Measurements from ENCODE around the gene NDUFA6.

DNA sequence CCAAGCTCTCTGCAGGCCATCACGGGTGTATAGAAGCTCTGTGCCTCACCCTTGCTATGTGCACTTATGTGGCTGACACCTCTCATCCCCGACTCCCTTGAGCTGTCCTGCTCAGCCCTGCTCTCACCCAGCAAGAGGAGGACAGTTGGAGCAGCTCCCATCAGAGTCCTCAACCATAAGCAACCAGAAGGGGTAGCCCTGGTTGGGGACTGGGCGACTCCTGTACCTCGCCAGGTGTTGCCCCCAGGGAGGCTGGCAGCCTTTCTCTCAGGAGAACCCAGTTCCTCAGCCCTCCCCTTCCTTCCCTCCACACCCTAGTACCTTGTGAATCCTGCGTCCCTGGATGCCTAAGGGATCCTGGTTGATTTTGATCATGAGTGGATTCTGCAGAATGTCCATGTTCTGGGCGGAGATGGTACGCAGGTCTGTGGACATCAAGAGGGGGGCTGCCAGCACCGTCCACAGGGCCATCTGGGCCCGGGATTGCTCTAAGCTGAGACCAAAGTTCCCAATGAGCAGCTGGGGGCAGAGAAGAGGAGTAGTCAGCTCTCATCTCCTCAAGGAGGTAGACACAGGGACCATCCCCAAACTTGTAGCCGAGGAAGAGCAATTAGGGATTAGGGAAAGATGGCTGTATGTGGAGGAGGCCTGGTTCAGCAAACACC lies 27.9 kb downstream of the NDUFA6 start:
- no peak for TF ChIP-seq BHLHE40 (IDR thresholded peaks at IDR 0.05; ENCODE audit: low read depth, low read length)
- TF ChIP-seq CTCF (IDR thresholded peaks at IDR 0.05), result no peak
- no peak for TF ChIP-seq EP300 (IDR thresholded peaks at IDR 0.05)
- no peak for TF ChIP-seq HMGXB4 (CRISPR knock-in tag; IDR thresholded peaks at IDR 0.05; ENCODE audit: borderline replicate concordance)
- TF ChIP-seq, protein P1, sequence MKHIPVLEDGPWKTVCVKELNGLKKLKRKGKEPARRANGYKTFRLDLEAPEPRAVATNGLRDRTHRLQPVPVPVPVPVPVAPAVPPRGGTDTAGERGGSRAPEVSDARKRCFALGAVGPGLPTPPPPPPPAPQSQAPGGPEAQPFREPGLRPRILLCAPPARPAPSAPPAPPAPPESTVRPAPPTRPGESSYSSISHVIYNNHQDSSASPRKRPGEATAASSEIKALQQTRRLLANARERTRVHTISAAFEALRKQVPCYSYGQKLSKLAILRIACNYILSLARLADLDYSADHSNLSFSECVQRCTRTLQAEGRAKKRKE (CRISPR knock-in tag; IDR thresholded peaks at IDR 0.05; ENCODE audit: low read depth), result no peak
- TF ChIP-seq NFE2L2 (conservative IDR thresholded peaks at IDR 0.05; ENCODE audit: low read length), result no peak
- no peak for TF ChIP-seq CHD2 (IDR thresholded peaks at IDR 0.05; ENCODE audit: low read length, partially characterized antibody)
- TF ChIP-seq RFX5 (IDR thresholded peaks at IDR 0.05), result no peak
- no peak for TF ChIP-seq RNF2 (IDR thresholded peaks at IDR 0.05; ENCODE audit: borderline replicate concordance, low read depth)
- TF ChIP-seq, protein P2, sequence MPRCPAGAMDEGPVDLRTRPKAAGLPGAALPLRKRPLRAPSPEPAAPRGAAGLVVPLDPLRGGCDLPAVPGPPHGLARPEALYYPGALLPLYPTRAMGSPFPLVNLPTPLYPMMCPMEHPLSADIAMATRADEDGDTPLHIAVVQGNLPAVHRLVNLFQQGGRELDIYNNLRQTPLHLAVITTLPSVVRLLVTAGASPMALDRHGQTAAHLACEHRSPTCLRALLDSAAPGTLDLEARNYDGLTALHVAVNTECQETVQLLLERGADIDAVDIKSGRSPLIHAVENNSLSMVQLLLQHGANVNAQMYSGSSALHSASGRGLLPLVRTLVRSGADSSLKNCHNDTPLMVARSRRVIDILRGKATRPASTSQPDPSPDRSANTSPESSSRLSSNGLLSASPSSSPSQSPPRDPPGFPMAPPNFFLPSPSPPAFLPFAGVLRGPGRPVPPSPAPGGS (IDR thresholded peaks at IDR 0.05), result no peak
- no peak for TF ChIP-seq MAZ (IDR thresholded peaks at IDR 0.05; ENCODE audit: borderline replicate concordance, low read depth, low read length)
- TF ChIP-seq HOXB5 (CRISPR knock-in tag; IDR thresholded peaks at IDR 0.05), result no peak
- TF ChIP-seq, protein P3, sequence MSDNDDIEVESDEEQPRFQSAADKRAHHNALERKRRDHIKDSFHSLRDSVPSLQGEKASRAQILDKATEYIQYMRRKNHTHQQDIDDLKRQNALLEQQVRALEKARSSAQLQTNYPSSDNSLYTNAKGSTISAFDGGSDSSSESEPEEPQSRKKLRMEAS (IDR thresholded peaks at IDR 0.05), result no peak

All from A549 (cell line).